Erythroblast (primary cell): ENCODE data around the gene HACE1.

ENCODE experiments used
- GATA1 ChIP-seq: IDR thresholded peaks from 2 replicates; pipeline ENCODE4 v1.6.1; 2011; ENCODE audit warnings: low read depth, mild to moderate bottlenecking, control low read depth, low read length, moderate library complexity
- POLR2A ChIP-seq: IDR thresholded peaks from 2 replicates; pipeline ENCODE4 v1.6.1; 2011; ENCODE audit warnings: mild to moderate bottlenecking, low read length

DNA sequence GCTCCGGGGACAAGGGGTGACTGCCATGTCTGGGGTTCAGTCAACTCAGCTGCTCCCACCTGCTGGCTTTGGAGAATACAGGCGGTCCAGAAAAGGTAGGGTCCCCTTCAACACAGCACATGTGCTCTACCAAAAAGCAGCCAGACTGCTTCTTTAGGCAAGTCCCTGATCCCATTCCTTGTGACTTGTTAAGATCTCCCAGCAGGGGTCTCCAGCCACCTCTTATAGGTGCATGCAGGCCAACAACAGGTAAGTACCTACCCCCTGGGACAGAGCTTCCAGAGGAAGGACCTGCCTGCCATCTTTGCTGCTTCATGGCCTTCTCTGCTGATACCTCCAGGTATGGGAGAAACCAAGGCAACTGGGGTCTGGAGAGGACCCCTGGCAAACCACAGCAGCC is 106.5 kb downstream of the HACE1 start:
- TF ChIP-seq POLR2A (no peak), GATA1 (no peak)
